Germinal center (tissue), 1 donor: Measurements from ENCODE around the gene TSPAN2.

Experiments used
- DNase-seq: peaks from one replicate; pipeline ENCODE4 v3.0.0; 2012; ENCODE audit warnings: mixed read lengths, low spot score

The TSPAN2 gene

GRCh38 chr1:115089420-115090185, at the start of gene TSPAN2:
Gene TSPAN2, minus strand, starts transcription at chr1:115089503. Its CDS starts 71 bp downstream, at chr1:115089432.
- peak; percentile 69 for DNase-seq

GRCh38 chr1:115138973-115139372, 49.7 kb upstream of the TSPAN2 start:
- DNase-seq: peak; percentile 72

- DNase-seq: no peak
Measured at GRCh38 chr1:115138271-115138670, 49.0 kb upstream of the TSPAN2 start.

- no peak for DNase-seq
Measured at GRCh38 chr1:115137191-115137590, 47.9 kb upstream of the TSPAN2 start.

- DNase-seq: no peak
Measured at GRCh38 chr1:115136706-115137105, 47.4 kb upstream of the TSPAN2 start.

- no peak for DNase-seq
Measured at GRCh38 chr1:115136106-115136505, 46.8 kb upstream of the TSPAN2 start.

GRCh38 chr1:115135681-115136080, 46.4 kb upstream of the TSPAN2 start:
- no peak for DNase-seq

- no peak for DNase-seq
Measured at GRCh38 chr1:115134850-115135480, 45.7 kb upstream of the TSPAN2 start.

- no peak for DNase-seq
Measured at GRCh38 chr1:115134231-115134630, 44.9 kb upstream of the TSPAN2 start.

GRCh38 chr1:115133440-115133839, 44.1 kb upstream of the TSPAN2 start:
- no peak for DNase-seq

GRCh38 chr1:115130786-115131185, 41.5 kb upstream of the TSPAN2 start:
- no peak for DNase-seq

- DNase-seq: no peak
Measured at GRCh38 chr1:115129071-115129640, 39.9 kb upstream of the TSPAN2 start.

GRCh38 chr1:115127539-115127938, 38.2 kb upstream of the TSPAN2 start:
- DNase-seq: no peak

GRCh38 chr1:115126516-115126915, 37.2 kb upstream of the TSPAN2 start:
- no peak for DNase-seq

- no peak for DNase-seq
Measured at GRCh38 chr1:115123116-115123515, 33.8 kb upstream of the TSPAN2 start.

- DNase-seq: no peak
Measured at GRCh38 chr1:115121793-115122192, 32.5 kb upstream of the TSPAN2 start.

- DNase-seq: no peak
Measured at GRCh38 chr1:115120296-115120695, 31.0 kb upstream of the TSPAN2 start.

GRCh38 chr1:115118611-115119010, 29.3 kb upstream of the TSPAN2 start:
- no peak for DNase-seq

GRCh38 chr1:115118086-115118485, 28.8 kb upstream of the TSPAN2 start:
- DNase-seq: no peak

GRCh38 chr1:115117298-115117697, 28.0 kb upstream of the TSPAN2 start:
- no peak for DNase-seq

- no peak for DNase-seq
Measured at GRCh38 chr1:115116512-115116911, 27.2 kb upstream of the TSPAN2 start.

GRCh38 chr1:115115521-115116161, 26.3 kb upstream of the TSPAN2 start:
- no peak for DNase-seq

GRCh38 chr1:115114308-115114707, 25.0 kb upstream of the TSPAN2 start:
- no peak for DNase-seq
